Epithelial cell of proximal tubule (primary cell): ENCODE data around the gene WDR82. TPM values are rescaled to one million over a fixed set of nuclear protein-coding genes. Genes with fewer than 3 reads are reported as not detected.

Experiments used
- DNase-seq: peaks from one replicate; pipeline ENCODE4 v3.0.0-alpha.2; 2011; ENCODE audit warnings: low read depth
- H3K4me3 ChIP-seq: 2 replicates; pipeline ENCODE4 v1.5.1; 2011; ENCODE audit warnings: low read depth, mild to moderate bottlenecking, low read length
- total RNA-seq: library from RNA; depleted of rRNA; stranded (reverse); fragments of >200 nt; gene quantifications from 2 replicates; pipeline ENCODE4 v1.2.3, GENCODE V29; 2015
- TF ChIP-seq, protein P1 (sequence below): conservative IDR thresholded peaks from 2 replicates; pipeline ENCODE4 v1.5.1; 2012; ENCODE audit warnings: low read depth, mild to moderate bottlenecking, low read length

WDR82 gene
- total RNA-seq, 1 donor from 2014 or later: 38.4 TPM

DNA sequence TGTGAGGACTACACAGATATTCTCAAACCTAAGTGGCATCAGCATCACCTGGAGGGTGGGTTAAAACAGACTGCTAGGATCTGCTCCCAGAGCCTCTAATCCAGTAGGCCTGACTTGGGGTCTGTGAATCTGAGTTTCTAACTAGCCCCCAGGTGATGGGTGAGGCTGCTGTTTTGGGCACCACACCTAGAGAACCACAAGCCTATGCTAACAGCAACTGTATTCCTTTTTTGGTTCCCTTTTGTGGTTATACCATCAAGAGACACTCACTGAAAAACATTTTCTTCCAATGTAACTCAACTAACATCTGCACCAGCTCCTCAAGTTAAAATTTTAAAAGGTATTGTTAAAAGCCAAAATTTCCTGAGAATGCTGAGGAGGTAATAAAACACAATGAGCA lies 16.0 kb downstream of the WDR82 start:
- TF ChIP-seq, protein P1, sequence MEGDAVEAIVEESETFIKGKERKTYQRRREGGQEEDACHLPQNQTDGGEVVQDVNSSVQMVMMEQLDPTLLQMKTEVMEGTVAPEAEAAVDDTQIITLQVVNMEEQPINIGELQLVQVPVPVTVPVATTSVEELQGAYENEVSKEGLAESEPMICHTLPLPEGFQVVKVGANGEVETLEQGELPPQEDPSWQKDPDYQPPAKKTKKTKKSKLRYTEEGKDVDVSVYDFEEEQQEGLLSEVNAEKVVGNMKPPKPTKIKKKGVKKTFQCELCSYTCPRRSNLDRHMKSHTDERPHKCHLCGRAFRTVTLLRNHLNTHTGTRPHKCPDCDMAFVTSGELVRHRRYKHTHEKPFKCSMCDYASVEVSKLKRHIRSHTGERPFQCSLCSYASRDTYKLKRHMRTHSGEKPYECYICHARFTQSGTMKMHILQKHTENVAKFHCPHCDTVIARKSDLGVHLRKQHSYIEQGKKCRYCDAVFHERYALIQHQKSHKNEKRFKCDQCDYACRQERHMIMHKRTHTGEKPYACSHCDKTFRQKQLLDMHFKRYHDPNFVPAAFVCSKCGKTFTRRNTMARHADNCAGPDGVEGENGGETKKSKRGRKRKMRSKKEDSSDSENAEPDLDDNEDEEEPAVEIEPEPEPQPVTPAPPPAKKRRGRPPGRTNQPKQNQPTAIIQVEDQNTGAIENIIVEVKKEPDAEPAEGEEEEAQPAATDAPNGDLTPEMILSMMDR: no peak
- H3K4me3 ChIP-seq: no peak overlapping the region
- no peak for DNase-seq

DNA sequence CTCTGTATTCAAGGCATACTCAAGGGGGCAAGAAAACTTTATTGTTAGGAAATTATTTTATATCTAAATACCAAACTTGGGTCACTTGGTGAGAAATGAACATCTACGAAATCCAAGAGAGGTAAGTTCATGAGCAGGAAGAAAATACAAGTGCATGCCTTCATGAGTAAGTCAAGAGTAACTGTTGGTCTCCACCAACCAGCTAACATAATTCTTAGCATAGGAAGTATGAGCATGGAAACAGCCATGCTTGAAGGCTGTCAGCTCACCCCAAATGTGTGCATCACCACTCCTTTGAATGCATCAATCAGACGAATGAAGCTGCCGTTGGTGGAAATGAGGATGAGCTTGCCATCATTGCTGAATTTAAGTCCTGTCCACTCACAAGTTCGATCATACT lies 19.0 kb downstream of the WDR82 start:
- no peak for DNase-seq
- TF ChIP-seq, protein P1: no peak
- no peak overlapping the region for H3K4me3 ChIP-seq

DNA sequence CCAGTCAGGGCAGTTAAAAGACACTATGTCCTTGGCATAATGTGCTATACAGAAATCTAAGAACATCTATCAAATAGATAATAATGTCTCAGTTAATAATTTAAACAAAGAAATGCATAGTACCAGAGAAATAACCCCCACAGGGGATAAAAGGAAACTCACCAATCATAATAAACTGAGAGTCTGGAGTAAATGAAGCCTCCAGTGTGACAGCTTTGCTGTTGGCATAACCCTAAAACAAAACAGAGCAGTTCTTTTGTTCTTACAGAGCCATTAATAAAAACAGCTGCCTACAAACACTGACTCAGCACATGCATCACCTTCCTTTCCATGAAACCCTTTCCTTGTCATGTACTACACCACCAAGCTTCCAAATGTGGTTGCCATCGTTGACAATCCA lies 19.4 kb downstream of the WDR82 start:
- TF ChIP-seq, protein P1: no peak
- no peak for DNase-seq
- H3K4me3 ChIP-seq: no peak overlapping the region

DNA sequence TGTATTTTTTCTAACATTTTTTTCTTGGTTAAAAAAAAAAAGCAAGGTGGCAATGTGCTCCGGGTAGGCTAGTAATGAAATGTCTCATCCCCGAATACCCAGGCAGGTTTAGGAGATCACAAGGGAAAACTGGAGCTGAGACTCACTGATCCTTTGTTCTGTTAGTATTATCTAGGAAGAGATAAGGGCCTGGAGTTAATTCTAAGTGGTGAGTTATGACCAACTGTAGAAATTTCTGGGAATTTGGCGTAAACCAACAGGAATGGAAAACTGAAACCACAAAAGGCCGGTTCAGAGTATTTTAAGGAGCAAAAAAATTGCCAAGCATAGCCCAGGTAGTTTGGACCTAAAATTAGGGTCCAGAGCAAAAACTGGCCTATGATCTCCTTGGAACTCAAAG lies 20.5 kb downstream of the WDR82 start:
- no peak for DNase-seq
- H3K4me3 ChIP-seq: no peak overlapping the region
- TF ChIP-seq, protein P1: no peak

DNA sequence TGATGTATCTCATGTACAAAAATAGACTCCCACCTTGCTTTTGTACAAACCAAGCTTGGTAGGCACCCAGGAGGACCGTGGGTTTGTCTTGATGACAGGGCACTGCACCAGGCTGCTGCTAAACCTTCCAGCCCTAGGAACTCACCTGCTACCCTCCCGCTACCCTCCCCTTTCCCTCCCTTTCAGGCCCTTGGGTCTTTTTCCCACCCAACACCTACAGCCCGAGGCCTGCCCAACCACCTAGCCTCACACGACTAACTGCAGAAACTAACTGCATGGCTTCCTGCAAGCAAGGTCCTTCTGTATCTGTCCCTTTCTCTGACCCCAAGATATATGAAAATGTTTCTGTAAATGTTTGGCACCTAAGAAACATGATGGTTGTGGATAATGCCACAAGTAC lies 21.8 kb downstream of the WDR82 start:
- H3K4me3 ChIP-seq: no peak overlapping the region
- DNase-seq: no peak
- TF ChIP-seq, protein P1: no peak

DNA sequence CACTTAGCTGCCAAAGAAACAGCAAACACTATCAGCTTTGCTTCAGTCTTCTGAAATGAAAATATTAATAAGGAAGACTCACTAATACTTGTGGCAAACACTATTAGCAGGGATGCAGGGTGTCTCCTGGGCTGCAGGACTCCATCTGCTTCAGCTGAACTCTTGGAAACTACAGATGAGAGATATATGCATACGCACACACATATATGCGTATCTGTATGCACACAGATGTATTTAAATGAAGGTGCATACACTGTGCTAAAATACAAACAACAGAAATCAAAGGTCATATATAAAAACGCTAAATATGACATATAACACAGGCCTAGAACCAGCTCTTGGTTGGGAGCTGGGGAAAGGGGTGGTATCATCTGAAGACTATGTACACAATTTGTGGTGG lies 22.3 kb downstream of the WDR82 start:
- TF ChIP-seq, protein P1: no peak
- H3K4me3 ChIP-seq: no peak overlapping the region
- no peak for DNase-seq

DNA sequence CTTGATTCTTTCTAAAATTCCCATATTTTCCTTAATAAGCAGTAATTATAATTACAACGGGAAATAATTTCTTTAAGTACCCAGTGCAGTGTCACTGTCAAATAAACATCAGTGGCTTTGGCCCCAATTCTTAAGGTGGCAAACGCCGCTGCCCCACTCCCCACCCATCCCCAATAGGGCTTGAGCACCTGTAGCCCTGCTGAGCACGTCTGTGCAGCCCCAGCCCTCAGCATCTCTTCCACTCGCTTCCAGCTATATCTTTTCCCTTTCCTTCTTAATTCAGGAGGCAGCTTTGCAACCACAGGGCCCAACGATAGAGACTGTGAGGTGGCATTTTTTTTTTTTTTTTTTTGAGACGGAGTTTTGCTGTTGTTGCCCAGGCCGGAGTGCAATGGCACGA lies 23.8 kb downstream of the WDR82 start:
- no peak for DNase-seq
- TF ChIP-seq, protein P1: no peak
- no peak overlapping the region for H3K4me3 ChIP-seq
